ENCODE data around the gene CMSS1. TPM values are rescaled to one million over a fixed set of nuclear protein-coding genes. Genes with fewer than 3 reads are reported as not detected.

CMSS1 gene
- total RNA-seq, 1 donor from 2014 or later: 28.4 TPM

DNA sequence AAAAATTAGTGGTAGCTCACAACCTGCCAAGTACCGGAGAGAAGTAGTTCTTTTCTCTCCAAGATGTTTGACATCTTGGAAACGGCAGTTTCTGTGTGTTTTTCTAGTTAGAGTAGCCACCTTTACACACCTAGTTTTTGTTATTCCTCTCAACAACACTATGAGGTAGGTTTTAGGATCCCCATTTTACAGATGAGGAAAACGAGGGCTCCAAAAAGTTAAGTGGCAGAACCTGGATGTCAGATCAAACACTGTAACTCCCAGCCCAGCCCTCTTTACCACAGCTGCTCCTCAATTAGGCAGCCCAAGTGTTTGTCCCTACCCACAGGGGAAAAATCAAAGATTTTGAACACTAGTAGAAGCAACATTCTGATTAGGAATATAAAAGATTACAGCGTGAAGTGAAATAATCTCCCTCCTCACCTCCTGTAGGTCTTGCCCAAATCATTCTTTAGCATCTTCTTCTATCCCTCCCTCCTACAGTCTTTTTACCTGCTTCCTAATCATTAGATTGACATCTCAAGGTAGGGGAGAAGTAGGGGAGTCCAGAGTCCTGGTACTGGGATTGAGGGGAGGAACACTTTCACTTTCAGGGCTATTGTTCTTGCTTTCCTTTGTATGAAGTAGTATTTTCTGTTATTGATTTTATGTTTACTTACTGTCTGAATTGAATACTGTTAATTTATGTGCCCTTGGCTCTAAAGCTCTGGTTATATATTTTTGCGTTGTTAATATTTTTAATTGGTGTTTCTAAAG lies 142.6 kb downstream of the CMSS1 start:
- DNase-seq (ENCODE audit: low read depth): no peak
- TF ChIP-seq, protein P1, sequence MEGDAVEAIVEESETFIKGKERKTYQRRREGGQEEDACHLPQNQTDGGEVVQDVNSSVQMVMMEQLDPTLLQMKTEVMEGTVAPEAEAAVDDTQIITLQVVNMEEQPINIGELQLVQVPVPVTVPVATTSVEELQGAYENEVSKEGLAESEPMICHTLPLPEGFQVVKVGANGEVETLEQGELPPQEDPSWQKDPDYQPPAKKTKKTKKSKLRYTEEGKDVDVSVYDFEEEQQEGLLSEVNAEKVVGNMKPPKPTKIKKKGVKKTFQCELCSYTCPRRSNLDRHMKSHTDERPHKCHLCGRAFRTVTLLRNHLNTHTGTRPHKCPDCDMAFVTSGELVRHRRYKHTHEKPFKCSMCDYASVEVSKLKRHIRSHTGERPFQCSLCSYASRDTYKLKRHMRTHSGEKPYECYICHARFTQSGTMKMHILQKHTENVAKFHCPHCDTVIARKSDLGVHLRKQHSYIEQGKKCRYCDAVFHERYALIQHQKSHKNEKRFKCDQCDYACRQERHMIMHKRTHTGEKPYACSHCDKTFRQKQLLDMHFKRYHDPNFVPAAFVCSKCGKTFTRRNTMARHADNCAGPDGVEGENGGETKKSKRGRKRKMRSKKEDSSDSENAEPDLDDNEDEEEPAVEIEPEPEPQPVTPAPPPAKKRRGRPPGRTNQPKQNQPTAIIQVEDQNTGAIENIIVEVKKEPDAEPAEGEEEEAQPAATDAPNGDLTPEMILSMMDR (conservative IDR thresholded peaks at IDR 0.05; ENCODE audit: low read depth, low read length): no peak
- H3K4me3 ChIP-seq (ENCODE audit: low read depth, low read length): no peak overlapping the region

- no peak overlapping the region for H3K4me3 ChIP-seq (ENCODE audit: low read depth, low read length)
- TF ChIP-seq, protein P1 (conservative IDR thresholded peaks at IDR 0.05; ENCODE audit: low read depth, low read length): no peak
- DNase-seq (ENCODE audit: low read depth): no peak
Observed at GRCh38 chr3:99960941-99961340, 143.3 kb downstream of the CMSS1 start.

GRCh38 chr3:99961756-99962515 lies 144.3 kb downstream of the CMSS1 start:
- H3K4me3 ChIP-seq (ENCODE audit: low read depth, low read length): no peak overlapping the region
- no peak for DNase-seq (ENCODE audit: low read depth)
- TF ChIP-seq, protein P1 (conservative IDR thresholded peaks at IDR 0.05; ENCODE audit: low read depth, low read length): no peak

- DNase-seq (ENCODE audit: low read depth): no peak
- no peak overlapping the region for H3K4me3 ChIP-seq (ENCODE audit: low read depth, low read length)
- TF ChIP-seq, protein P1 (conservative IDR thresholded peaks at IDR 0.05; ENCODE audit: low read depth, low read length): no peak
Observed at GRCh38 chr3:99962703-99963102, 145.0 kb downstream of the CMSS1 start.

DNA sequence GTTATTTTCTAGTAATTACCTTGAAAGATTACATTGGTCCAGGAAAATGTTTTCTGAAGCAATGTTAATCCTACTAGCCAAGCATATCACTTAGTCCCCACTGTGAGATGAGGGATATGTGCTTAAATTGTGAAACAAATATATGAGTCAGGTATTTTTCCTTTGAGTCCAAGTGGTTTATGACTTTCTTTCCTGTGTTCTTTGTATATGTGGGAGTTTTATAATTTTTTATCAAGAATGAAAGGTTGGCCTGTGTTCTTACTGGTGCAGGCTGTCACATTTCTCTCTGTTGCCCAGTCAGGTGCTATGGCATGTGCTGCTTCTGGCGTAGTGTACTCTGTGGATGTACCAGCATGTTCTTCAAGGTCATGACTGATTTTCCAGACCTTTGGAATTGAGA lies 147.4 kb downstream of the CMSS1 start:
- DNase-seq (ENCODE audit: low read depth): no peak
- TF ChIP-seq, protein P1 (conservative IDR thresholded peaks at IDR 0.05; ENCODE audit: low read depth, low read length): no peak
- no peak overlapping the region for H3K4me3 ChIP-seq (ENCODE audit: low read depth, low read length)

DNA sequence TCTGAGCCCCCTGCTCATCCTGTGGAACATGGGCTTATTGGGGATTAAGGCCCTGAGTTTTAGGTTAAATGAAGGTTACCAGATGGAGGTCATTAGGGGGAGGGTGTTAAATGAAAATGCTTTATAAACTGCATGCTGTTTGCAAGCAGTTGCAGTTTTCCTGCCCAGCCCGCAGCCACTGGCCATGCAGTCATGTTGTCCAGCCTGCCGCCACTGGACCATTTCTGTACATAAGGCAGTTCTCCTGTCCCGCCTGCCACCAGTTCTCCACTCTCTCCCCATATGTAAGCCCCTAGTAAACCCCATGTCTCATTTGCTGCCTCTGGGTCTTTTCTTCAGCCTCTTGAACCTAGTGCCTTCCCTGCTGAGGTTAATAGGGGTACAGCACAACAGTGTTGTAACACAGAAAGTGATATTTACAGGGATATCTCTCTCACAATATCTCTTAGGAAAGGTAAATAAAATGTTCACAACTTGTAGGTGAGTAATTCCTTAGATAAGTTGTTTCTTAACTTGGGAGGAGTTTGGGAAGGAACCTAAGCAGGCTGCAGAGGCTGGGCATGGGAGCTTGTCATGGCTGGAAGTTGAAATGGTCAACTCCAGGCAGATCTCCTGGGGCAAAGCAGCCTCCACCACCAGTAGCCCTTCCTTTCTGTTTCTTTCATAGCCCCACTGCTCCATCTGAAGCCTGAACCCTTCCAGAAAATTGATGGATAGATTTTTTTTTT lies 148.2 kb downstream of the CMSS1 start:
- TF ChIP-seq, protein P1 (conservative IDR thresholded peaks at IDR 0.05; ENCODE audit: low read depth, low read length): no peak
- no peak for DNase-seq (ENCODE audit: low read depth)
- H3K4me3 ChIP-seq (ENCODE audit: low read depth, low read length): no peak overlapping the region

Measured in epithelial cell of proximal tubule (primary cell).